Activated CD8-positive, alpha-beta T cell treated with anti-CD3 and anti-CD28 coated beads, Interleukin-2, amount 10 ng/mL, durations not matched to agents 7 days and 5 days (primary cell): ENCODE data around the gene ARHGAP22. TPM values are rescaled to one million over a fixed set of nuclear protein-coding genes. Genes with fewer than 3 reads are reported as not detected.
A peak's percentile ranks its signal among the peaks of the same experiment; 100 is the strongest.
"Not testable (repeated sequence)": the region's sequence is repeated elsewhere in the genome, so short reads cannot be mapped to it uniquely, and the experiment has no call there.

Experiments used
- ATAC-seq: fragments of 150-1000 bp; cut with Tn5 transposase; one replicate; pipeline ENCODE4 v1.10.0; 2021; ENCODE audit warnings: moderate library complexity
- CTCF ChIA-PET: fragments of 350-600 bp; sonication (Branson Sonifier 250); formaldehyde crosslinking; loops from one replicate; lab custom pipeline; 2021; ENCODE audit warnings: antibody characterized with exemption; lab: Charles Lee
- POLR2A ChIA-PET: fragments of 350-600 bp; sonication (Branson Sonifier 250); formaldehyde crosslinking; loops from one replicate; lab custom pipeline; 2021; ENCODE audit warnings: antibody characterized with exemption; lab: Charles Lee
- DNase-seq: peaks from one replicate; pipeline ENCODE4 v3.0.0-alpha.2; 2020
- H3K27ac Mint-ChIP-seq: one replicate; pipeline ENCODE4 v1.8.0; 2021; ENCODE audit warnings: mild to moderate bottlenecking, mixed read lengths
- H3K27me3 Mint-ChIP-seq: one replicate; pipeline ENCODE4 v1.8.0; 2021; ENCODE audit warnings: low read depth, mixed read lengths
- H3K36me3 Mint-ChIP-seq: one replicate; pipeline ENCODE4 v1.8.0; 2021; ENCODE audit warnings: low read depth, mixed read lengths
- H3K4me1 Mint-ChIP-seq: one replicate; pipeline ENCODE4 v1.8.0; 2021; ENCODE audit warnings: low read depth, mixed read lengths
- H3K4me3 Mint-ChIP-seq: one replicate; pipeline ENCODE4 v1.8.0; 2021; ENCODE audit warnings: mild to moderate bottlenecking, mixed read lengths
- H3K9me3 Mint-ChIP-seq: one replicate; pipeline ENCODE4 v1.8.0; 2022; ENCODE audit warnings: mixed read lengths; ENCODE audit not compliant: insufficient read depth
- total RNA-seq, 2 experiments: library from RNA; stranded (reverse); gene quantifications; one replicate each; pipeline ENCODE4 v1.2.3, GENCODE V29; 2021

ARHGAP22 gene
- total RNA-seq, 2 experiments from 2014 or later, result not detected

DNA sequence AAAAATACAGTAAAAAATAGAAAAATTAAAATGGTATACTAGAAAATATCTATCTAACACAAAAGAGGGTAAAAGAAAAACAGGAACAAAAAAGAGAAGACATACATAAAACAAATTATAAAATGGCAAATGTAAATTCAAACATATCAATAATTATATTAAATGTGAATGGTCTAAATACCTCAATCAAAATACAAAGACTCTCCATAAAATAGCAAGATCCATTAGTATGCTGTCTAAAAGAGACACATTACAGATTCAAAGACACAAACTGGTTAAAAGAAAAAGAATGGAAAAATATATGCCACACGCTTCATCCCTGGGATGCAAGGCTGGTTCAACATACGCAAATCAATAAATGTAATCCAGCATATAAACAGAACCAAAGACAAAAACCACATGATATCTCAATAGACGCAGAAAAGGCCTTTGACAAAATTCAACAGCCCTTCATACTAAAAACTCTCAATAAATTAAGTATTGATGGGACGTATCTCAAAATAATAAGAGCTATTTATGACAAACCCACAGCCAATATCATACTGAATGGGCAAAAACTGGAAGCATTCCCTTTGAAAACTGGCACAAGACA, 36.3 kb upstream of the ARHGAP22 start:
- H3K4me1 Mint-ChIP-seq, result not testable (repeated sequence)

DNA sequence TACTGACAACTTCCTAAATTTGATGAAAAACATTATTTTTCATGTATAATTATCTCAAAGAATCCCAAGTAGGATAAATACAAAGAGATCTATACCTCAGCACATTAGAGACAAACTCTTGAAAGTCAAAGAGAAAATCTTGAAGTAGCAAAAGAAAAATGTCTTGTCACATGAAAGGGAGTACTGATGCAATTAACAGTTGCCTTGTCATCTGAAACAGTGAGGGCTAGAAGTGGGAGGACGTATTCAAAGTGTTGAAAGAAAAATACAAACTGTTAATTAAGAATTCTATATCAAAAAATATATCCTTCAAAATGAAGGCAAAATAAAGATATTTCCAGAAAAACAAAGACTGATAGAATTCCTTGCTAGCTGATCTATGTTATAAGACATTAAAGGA, 35.5 kb upstream of the ARHGAP22 start:
- peaks cover 7% of the 10 kb centered on the region for H3K9me3 Mint-ChIP-seq
- H3K4me3 Mint-ChIP-seq, result no peak overlapping the region
- no peak for DNase-seq
- no peak overlapping the region for H3K27ac Mint-ChIP-seq
- no peaks in the 10 kb centered on the region for H3K4me1 Mint-ChIP-seq
- no peak for ATAC-seq
- ChIA-PET POLR2A (no interaction called here), CTCF (interaction anchor here (1.0 kb wide), 1 partner anchor 16 kb away, joined by 5 read pairs; no protein-coding TSS in a partner anchor)
- H3K36me3 Mint-ChIP-seq, result no peaks in the 10 kb centered on the region
- H3K27me3 Mint-ChIP-seq, result peaks cover 40% of the 10 kb centered on the region

More for the DNA sequence above, 36.3 kb upstream of the ARHGAP22 start:
- H3K36me3 Mint-ChIP-seq, H3K4me3 Mint-ChIP-seq, H3K9me3 Mint-ChIP-seq, POLR2A ChIA-PET, ATAC-seq, H3K27ac Mint-ChIP-seq, DNase-seq: not testable (repeated sequence)
- H3K27me3 Mint-ChIP-seq, result peaks cover 41% of the 10 kb centered on the region
- CTCF ChIA-PET, result interaction anchor here (1.0 kb wide), 1 partner anchor 16 kb away, joined by 5 read pairs; no protein-coding TSS in a partner anchor

DNA sequence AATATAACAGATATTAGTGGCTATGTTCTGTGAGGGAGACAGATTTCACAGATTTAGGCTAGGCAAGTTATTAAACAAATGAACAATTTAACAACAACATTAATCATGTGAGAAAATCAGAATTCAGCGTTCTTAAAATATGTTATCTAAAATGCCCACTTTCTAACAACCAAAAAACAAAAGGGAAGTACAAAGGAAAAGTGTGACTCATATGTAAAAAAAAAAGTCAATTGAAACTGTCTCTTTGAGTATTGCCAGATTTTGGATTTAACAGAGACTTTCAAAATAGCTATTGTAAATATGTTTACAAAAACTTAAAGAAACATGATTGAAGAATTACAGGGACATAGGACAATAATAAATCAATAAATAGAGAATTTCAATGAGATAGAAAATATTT, 34.8 kb upstream of the ARHGAP22 start:
- no peak overlapping the region for H3K4me3 Mint-ChIP-seq
- ChIA-PET CTCF (no interaction called here), POLR2A (no interaction called here)
- no peaks in the 10 kb centered on the region for H3K36me3 Mint-ChIP-seq
- H3K27me3 Mint-ChIP-seq, result peaks cover 35% of the 10 kb centered on the region
- H3K27ac Mint-ChIP-seq, result no peak overlapping the region
- no peak for ATAC-seq
- H3K9me3 Mint-ChIP-seq, result peaks cover 7% of the 10 kb centered on the region
- DNase-seq, result no peak
- H3K4me1 Mint-ChIP-seq, result peaks cover 6% of the 10 kb centered on the region

GRCh38 chr10:48638739-48639527, 34.1 kb upstream of the ARHGAP22 start:
- ChIA-PET CTCF (interaction anchor here (0.9 to 2.1 kb wide), 3 partner anchors 17 to 86 kb away, joined by 3 to 11 read pairs (median 10); no protein-coding TSS in a partner anchor), POLR2A (no interaction called here)
- Mint-ChIP-seq H3K4me3 (no peak overlapping the region), H3K27me3 (peaks cover 30% of the 10 kb centered on the region), H3K36me3 (no peaks in the 10 kb centered on the region), H3K27ac (no peak overlapping the region), H3K4me1 (peaks cover 13% of the 10 kb centered on the region), H3K9me3 (peaks cover 7% of the 10 kb centered on the region)
- no peak for ATAC-seq
- DNase-seq, result no peak

DNA sequence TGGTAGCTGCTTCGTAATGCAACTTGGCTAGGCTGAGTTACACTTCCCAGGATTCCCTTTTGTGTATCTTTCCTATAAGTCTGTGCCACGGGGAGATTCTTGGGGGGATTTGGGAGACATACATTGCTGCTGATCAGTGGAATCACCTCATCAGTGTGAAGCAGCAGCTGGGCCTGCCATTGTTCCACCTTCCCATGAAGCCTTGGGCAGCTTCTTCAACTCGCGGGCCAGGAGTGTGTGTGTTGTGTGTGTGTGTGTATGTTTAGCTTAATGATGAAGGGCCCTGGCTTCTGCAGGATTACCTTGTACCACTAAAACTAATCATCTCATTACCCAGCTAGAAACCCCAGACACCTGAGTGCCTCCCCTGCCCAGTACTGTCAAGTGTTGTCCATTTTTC, 33.3 kb upstream of the ARHGAP22 start:
- CTCF ChIA-PET, result interaction anchor here (0.9 to 2.1 kb wide), 3 partner anchors 18 to 85 kb away, joined by 3 to 11 read pairs (median 10); no protein-coding TSS in a partner anchor
- Mint-ChIP-seq H3K27ac (no peak overlapping the region), H3K36me3 (no peaks in the 10 kb centered on the region), H3K9me3 (peaks cover 7% of the 10 kb centered on the region), H3K27me3 (peaks cover 33% of the 10 kb centered on the region), H3K4me1 (peaks cover 19% of the 10 kb centered on the region), H3K4me3 (no peak overlapping the region)
- DNase-seq (no peak), ATAC-seq (no peak)
- POLR2A ChIA-PET, result no interaction called here

- Mint-ChIP-seq H3K4me1 (peaks cover 19% of the 10 kb centered on the region), H3K27me3 (peaks cover 37% of the 10 kb centered on the region), H3K36me3 (no peaks in the 10 kb centered on the region), H3K27ac (no peak overlapping the region), H3K4me3 (no peak overlapping the region), H3K9me3 (peaks cover 7% of the 10 kb centered on the region)
- DNase-seq (no peak), ATAC-seq (no peak)
- POLR2A ChIA-PET, result no interaction called here
- CTCF ChIA-PET, result interaction anchor here (1.3 to 2.1 kb wide), 3 partner anchors 20 to 22 kb away, joined by 3 to 10 read pairs (median 4); no protein-coding TSS in a partner anchor
Measured at GRCh38 chr10:48636901-48637300, 32.0 kb upstream of the ARHGAP22 start.

DNA sequence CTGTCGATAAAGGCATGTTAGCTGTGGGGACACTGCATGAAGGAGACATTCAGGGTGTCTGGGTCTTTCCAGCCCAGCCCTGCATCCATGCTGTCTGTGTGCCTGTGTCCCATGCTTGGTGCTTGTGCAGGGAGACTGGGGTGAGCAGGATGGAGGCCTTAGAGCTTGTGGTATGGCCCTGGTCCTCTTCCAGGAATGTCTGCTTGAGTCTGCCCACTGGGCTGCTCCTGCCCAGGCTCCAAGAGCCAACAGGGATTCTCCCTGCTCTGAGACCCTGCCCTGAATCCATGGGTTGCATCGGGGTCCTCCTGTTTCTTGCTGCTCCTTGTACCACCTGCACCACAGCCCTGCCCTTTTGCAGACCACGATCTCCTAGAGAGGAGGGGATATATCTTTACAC, 31.4 kb upstream of the ARHGAP22 start:
- ATAC-seq (no peak), DNase-seq (no peak)
- Mint-ChIP-seq H3K9me3 (peaks cover 7% of the 10 kb centered on the region), H3K27me3 (peaks cover 37% of the 10 kb centered on the region), H3K36me3 (no peaks in the 10 kb centered on the region), H3K4me3 (no peak overlapping the region), H3K27ac (no peak overlapping the region), H3K4me1 (peaks cover 19% of the 10 kb centered on the region)
- CTCF ChIA-PET, result interaction anchor here (1.3 to 1.4 kb wide), 2 partner anchors 20 to 21 kb away, joined by 3 to 4 read pairs; no protein-coding TSS in a partner anchor
- POLR2A ChIA-PET, result no interaction called here

- Mint-ChIP-seq H3K4me3 (no peak overlapping the region), H3K9me3 (peaks cover 7% of the 10 kb centered on the region), H3K27ac (no peak overlapping the region), H3K36me3 (no peaks in the 10 kb centered on the region), H3K27me3 (peaks cover 38% of the 10 kb centered on the region), H3K4me1 (peaks cover 19% of the 10 kb centered on the region)
- ATAC-seq (peak; percentile 19), DNase-seq (no peak)
- POLR2A ChIA-PET, result no interaction called here
- CTCF ChIA-PET, result interaction anchor here (1.6 to 6.1 kb wide), 2 partner anchors 21 to 27 kb away, joined by 6 to 30 read pairs; no protein-coding TSS in a partner anchor
Measured at GRCh38 chr10:48634984-48635557, 30.2 kb upstream of the ARHGAP22 start.

GRCh38 chr10:48634198-48634983, 29.5 kb upstream of the ARHGAP22 start:
- H3K36me3 Mint-ChIP-seq, result no peaks in the 10 kb centered on the region
- no peaks in the 10 kb centered on the region for H3K9me3 Mint-ChIP-seq
- DNase-seq, result peak; percentile 42
- H3K4me3 Mint-ChIP-seq, result peak overlapping the region; percentile 28
- ChIA-PET POLR2A (no interaction called here), CTCF (interaction anchor here (1.3 to 6.1 kb wide), 3 partner anchors 22 to 26 kb away, joined by 6 to 30 read pairs (median 6); no protein-coding TSS in a partner anchor)
- peak; percentile 86 for ATAC-seq
- H3K4me1 Mint-ChIP-seq, result peaks cover 19% of the 10 kb centered on the region
- H3K27me3 Mint-ChIP-seq, result peaks cover 35% of the 10 kb centered on the region
- peak overlapping the region; percentile 47 for H3K27ac Mint-ChIP-seq

GRCh38 chr10:48633381-48634197, 28.7 kb upstream of the ARHGAP22 start:
- Mint-ChIP-seq H3K4me3 (no peak overlapping the region), H3K4me1 (peaks cover 19% of the 10 kb centered on the region), H3K27ac (peak overlapping the region; percentile 47), H3K9me3 (no peaks in the 10 kb centered on the region), H3K27me3 (peaks cover 30% of the 10 kb centered on the region), H3K36me3 (no peaks in the 10 kb centered on the region)
- no peak for DNase-seq
- peak; percentile 53 for ATAC-seq
- CTCF ChIA-PET, result interaction anchor here (1.3 to 6.1 kb wide), 3 partner anchors 23 to 25 kb away, joined by 6 to 30 read pairs (median 6); no protein-coding TSS in a partner anchor
- POLR2A ChIA-PET, result no interaction called here
